Upper lobe of left lung (tissue), 4 donors: ENCODE measurements around the gene OSBPL3.

Source experiments
- EP300 ChIP-seq, 4 donors: sonication (generic); formaldehyde crosslinking; IDR thresholded peaks; one replicate each; pipeline ENCODE4 v1.5.1; 2017; ENCODE audit warnings: antibody characterized with exemption in 4 of 4, control low read depth in 2 of 4
- POLR2A ChIP-seq, 4 donors: fragments of 450-650 bp; IDR thresholded peaks; one replicate each; pipeline ENCODE4 v1.5.1; 2016 to 2017; ENCODE audit warnings: antibody characterized with exemption in 4 of 4, mild to moderate bottlenecking in 2 of 4
- POLR2AphosphoS5 ChIP-seq, 2 donors: sonication (generic); formaldehyde crosslinking; IDR thresholded peaks; one replicate each; pipeline ENCODE4 v1.5.1; 2017; ENCODE audit warnings: antibody characterized with exemption in 2 of 2
- TF ChIP-seq, protein P1 (sequence below), 6 experiments: fragments of 450-650 bp in 4 of 6; fragments of 200-600 bp in 2 of 6; sonication (generic) in 2 of 6; IDR thresholded peaks; one replicate each; pipeline ENCODE4 v1.5.1; 2016 to 2019; ENCODE audit warnings: antibody characterized with exemption in 6 of 6

DNA sequence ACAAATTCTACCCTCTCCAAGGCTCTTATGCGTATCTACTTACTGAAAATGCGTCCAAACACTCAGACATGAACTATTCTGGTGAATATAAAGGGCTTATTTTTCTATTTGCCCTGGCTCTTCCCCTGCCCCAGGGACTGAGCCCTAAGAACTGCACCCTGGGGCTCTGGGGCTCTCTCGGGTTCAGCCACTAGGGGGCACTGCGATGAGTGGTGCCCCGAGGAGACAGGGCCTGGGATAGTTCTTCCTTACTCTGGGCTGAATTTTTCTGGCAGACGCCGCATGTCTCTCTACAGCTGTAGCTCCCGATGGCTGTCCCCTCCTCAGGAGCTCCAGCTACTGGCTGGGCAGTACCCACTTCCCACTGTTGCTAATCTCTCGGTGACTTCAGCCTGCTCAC, 191.9 kb downstream of the OSBPL3 start:
- TF ChIP-seq, protein P1, sequence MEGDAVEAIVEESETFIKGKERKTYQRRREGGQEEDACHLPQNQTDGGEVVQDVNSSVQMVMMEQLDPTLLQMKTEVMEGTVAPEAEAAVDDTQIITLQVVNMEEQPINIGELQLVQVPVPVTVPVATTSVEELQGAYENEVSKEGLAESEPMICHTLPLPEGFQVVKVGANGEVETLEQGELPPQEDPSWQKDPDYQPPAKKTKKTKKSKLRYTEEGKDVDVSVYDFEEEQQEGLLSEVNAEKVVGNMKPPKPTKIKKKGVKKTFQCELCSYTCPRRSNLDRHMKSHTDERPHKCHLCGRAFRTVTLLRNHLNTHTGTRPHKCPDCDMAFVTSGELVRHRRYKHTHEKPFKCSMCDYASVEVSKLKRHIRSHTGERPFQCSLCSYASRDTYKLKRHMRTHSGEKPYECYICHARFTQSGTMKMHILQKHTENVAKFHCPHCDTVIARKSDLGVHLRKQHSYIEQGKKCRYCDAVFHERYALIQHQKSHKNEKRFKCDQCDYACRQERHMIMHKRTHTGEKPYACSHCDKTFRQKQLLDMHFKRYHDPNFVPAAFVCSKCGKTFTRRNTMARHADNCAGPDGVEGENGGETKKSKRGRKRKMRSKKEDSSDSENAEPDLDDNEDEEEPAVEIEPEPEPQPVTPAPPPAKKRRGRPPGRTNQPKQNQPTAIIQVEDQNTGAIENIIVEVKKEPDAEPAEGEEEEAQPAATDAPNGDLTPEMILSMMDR (IDR thresholded peaks at IDR 0.05) = no peak
- TF ChIP-seq POLR2AphosphoS5 (IDR thresholded peaks at IDR 0.05) (no peak), POLR2A (IDR thresholded peaks at IDR 0.05) (no peak), EP300 (IDR thresholded peaks at IDR 0.05) (no peak)
